GM12873 (cell line): Measurements from ENCODE around the gene CD82.

Source experiments
- TF ChIP-seq, protein P1 (sequence below): IDR thresholded peaks from 2 replicates; pipeline ENCODE4 v1.5.1; 2012; ENCODE audit warnings: low read depth, mild to moderate bottlenecking, moderate library complexity, low read length, control low read depth; ENCODE audit not compliant: insufficient read depth; ENCODE audit errors: missing control alignments

Gene CD82

DNA sequence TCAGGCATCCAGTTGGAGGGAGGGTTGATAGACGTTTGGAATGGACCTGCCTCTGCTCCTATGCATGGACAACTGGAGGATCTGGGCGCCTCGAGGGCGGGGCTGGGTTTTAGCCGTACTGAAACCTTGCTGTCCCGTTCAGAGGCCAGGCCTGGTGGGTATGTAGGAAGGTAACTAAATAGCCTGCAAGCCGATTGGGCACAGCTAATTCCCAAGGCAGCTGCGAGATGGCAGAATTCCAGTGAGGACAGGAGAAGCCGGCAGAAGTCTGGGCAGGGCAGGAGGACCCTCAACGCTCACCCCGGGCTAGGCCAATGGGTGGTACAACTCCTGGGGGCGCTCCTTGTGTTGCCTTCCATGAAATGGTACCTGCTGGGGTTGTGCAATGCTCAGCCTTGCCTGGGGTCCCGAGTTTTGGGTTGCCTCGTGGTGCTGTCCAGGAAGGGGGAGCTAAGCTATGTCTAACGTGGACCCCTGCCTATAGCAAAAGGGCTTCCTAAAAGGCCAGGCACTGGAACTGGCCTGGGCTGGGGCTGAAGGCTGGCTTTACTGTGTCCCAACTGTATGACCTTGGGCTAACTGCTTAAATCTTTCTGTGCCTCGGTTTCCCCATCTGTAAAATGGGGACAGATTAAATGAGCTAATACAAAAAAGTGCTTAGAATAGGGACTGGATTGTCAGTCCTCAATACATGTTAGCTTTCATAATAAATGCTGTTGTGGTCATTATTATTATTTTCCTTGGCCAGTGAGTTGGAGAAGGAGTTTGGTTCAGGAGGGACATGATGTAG lies 30.1 kb upstream of the CD82 start:
- TF ChIP-seq, protein P1, sequence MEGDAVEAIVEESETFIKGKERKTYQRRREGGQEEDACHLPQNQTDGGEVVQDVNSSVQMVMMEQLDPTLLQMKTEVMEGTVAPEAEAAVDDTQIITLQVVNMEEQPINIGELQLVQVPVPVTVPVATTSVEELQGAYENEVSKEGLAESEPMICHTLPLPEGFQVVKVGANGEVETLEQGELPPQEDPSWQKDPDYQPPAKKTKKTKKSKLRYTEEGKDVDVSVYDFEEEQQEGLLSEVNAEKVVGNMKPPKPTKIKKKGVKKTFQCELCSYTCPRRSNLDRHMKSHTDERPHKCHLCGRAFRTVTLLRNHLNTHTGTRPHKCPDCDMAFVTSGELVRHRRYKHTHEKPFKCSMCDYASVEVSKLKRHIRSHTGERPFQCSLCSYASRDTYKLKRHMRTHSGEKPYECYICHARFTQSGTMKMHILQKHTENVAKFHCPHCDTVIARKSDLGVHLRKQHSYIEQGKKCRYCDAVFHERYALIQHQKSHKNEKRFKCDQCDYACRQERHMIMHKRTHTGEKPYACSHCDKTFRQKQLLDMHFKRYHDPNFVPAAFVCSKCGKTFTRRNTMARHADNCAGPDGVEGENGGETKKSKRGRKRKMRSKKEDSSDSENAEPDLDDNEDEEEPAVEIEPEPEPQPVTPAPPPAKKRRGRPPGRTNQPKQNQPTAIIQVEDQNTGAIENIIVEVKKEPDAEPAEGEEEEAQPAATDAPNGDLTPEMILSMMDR, result no peak

DNA sequence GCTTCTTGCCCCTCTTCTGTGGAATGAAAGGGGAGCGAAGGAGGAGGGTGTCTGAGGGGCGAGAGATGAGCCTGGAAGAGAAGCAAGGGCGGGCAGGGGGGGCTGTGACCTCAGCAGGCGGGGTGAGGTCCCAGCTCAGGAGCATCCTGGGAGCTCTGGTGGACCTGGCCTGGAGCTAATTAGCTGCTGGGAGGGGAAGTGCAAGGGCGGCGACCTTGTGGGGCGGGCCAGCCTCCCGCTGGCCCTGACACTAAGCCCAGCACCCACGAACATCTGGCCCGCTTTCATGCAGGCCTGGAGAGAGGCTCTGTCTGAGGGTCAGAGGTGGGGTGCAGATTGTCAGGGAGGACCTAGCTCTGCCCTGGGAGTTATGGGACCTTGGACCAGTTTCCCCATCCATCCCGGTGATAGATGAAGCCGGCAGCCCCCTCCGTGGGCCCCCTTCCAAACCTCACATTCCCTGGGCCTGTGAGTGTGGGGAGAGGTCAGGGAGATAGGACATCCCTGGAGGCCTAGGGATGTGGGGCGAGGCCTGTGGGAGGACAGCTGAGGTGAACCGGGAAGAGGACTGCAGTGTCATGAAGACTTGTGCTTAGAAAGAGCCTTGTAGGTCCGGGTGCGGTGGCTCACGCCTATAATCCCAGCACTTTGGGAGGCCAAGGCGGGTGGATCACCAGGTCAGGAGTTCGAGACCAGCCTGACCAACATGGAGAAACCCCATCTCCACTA lies 28.5 kb upstream of the CD82 start:
- TF ChIP-seq, protein P1, result no peak

DNA sequence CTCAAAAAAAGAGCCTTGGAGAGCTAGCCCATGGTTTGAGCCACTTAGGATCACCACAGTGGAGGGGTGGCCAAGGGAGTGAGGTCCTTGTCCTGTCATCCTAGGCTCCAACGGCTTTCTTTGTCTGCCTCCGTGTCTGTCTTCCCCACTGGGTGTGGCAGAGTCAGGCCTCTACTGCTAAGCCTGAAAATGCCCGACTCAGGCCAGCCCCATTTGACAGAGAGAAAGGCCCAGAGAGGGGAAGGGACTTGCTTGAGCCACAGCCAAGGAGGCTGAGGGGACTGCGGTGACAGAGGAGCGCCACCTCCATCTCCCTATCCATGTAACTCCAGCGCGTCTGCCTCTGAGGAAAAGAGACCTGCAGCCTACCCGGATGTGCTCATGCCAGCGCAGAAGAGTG lies 27.8 kb upstream of the CD82 start:
- TF ChIP-seq, protein P1, result no peak

DNA sequence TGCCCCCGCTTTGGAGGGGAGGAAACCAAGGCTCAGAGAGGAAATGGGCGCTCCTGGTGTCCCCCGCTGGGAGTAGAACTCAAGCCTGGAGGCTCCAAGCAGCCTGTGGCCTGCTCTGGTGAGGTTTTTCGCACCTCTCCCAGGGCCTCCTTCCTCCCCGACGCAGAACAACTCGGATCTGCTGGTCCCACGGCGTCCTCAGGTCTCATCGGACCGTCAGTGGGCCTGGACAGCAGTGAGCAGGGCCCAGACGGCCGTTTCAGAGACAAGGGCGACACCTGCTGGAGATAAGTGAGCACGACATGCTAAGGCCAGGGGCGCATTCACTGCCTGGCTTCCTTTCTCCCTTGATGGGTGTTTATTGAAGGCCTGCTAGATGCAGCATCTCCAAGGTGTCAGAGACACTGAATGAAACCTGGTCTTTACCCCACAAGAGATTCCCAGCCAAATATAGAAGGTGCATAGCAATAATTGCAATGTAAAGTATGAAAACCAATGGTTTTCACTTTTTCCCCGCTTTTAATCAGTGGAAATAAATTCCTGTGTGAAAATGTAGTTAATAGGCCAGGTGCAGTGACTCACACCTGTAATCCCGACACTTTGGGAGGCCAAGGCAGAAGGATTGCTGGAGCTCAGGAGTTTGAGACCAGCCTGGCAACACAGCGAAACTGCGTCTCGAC lies 26.9 kb upstream of the CD82 start:
- TF ChIP-seq, protein P1, result peak; percentile 98

DNA sequence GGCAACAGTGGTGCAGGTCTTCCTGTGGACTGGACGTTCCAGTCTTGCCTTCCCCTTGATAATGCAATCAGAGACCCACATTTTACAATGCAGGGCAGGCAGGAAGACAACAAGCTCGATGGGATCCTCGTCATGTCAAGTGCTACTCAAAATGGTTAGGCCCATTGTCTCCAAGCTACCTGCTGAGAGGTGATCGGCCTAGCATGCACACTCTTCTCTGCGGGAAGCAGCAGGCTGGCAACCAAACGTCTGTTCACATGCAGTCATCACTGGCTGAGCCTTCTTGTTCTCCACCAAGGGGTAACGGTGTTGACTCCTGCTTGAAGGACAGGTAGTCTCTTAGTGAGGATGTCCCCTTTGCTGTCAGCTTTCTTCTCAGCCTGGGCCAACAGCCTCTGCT lies 25.5 kb upstream of the CD82 start:
- TF ChIP-seq, protein P1, result no peak

DNA sequence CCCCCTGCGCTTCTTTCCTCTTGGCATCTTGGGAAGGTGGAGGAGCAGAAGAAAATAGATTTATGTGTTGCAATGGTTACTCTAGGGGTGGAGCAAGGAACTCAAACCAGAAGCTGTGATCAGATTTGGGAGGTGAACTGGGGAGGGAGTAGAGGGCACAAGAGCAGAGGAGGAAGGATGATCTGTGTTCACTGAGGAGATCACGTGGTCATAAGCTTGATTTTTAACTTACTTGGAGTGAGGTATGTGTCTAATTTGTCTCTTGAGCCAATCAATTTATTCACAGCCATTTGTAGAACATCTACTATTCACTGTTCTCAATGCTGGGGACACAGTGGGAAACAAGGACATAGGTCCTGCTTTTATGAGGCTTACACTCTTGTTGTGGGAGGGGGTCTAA lies 24.8 kb upstream of the CD82 start:
- TF ChIP-seq, protein P1, result no peak

DNA sequence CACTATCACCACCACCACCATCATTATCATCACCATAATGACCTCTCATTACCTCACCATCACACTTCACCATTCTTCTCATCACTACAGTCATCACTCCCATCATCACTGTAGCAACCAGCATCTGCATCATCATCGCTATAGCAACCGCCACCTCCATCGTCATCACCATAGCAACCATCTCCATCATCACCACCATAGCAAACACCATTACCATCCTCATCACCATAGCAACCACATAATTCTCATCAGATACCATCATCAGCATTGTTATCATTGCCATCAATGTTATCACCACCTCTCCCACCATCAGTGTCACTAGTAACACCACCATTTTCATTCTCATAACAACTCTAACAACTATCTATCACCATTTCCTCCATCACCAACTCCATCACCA lies 23.1 kb upstream of the CD82 start:
- TF ChIP-seq, protein P1, result no peak
